Heart right ventricle (tissue), 16 donors: ENCODE data around the gene CIT. TPM values are rescaled to one million over a fixed set of nuclear protein-coding genes. Genes with fewer than 3 reads are reported as not detected.

Experiments
- ATAC-seq, 8 donors: fragments of 200-7000 bp; cut with Tn5 transposase; one replicate each; pipeline ENCODE4 v1.9.1; 2020; ENCODE audit warnings: mild to moderate bottlenecking in 8 of 8, moderate library complexity in 8 of 8, moderate number of reproducible peaks in 1 of 8
- DNase-seq, 2 donors: peaks; one replicate each; pipeline ENCODE4 v3.0.0-alpha.2; 2020
- H3K27ac ChIP-seq, 10 donors: fragments of 200-600 bp; sonication (generic) in 2 of 10; one replicate each; pipeline versions ENCODE4 v1.5.0 to v1.8.0; 2020 to 2022; ENCODE audit warnings: mild to moderate bottlenecking in 3 of 10
- H3K27me3 ChIP-seq, 7 donors: fragments of 200-600 bp; one replicate each; pipeline ENCODE4 v1.8.0; 2021 to 2022; ENCODE audit warnings: mild to moderate bottlenecking in 2 of 7
- H3K36me3 ChIP-seq, 9 donors: fragments of 200-600 bp; sonication (generic) in 1 of 9; one replicate each; pipeline versions ENCODE4 v1.5.0 to v1.8.0; 2020 to 2022; ENCODE audit warnings: mild to moderate bottlenecking in 2 of 9
- H3K4me1 ChIP-seq, 9 donors: fragments of 200-600 bp; sonication (generic) in 1 of 9; one replicate each; pipeline versions ENCODE4 v1.5.0 to v1.8.0; 2020 to 2022; ENCODE audit warnings: mild to moderate bottlenecking in 4 of 9
- H3K4me3 ChIP-seq, 10 donors: fragments of 200-600 bp; sonication (generic) in 2 of 10; one replicate each; pipeline versions ENCODE4 v1.5.0 to v1.8.0; 2020 to 2022; ENCODE audit warnings: mild to moderate bottlenecking in 7 of 10, moderate library complexity in 2 of 10
- H3K9me3 ChIP-seq, 11 donors: fragments of 200-600 bp in 10 of 11; sonication (generic) in 2 of 11; one replicate each; pipeline versions ENCODE4 v1.5.0 to v1.8.0; 2013 to 2022; ENCODE audit warnings: mild to moderate bottlenecking in 2 of 11, control low read depth in 1 of 11, moderate library complexity in 1 of 11
- WGBS, 2 donors: extraction: QIAGEN DNeasy Blood & Tissue Kit; methylation state at CpG; one replicate each; pipeline ENCODE4 v1.1.7; 2013; ENCODE audit warnings: inconsistent platforms in 1 of 2; 5-methylcytosine and 5-hydroxymethylcytosine counted together
- intact Hi-C, 10 donors: fragments of 100-400 bp; cut with DNase I; formaldehyde crosslinking; loops; one replicate each; pipeline versions ENCODE4 v1.11.1 to v1.14.2; 2022
- polyA plus RNA-seq, 2 donors: library from polyadenylated mRNA; stranded (reverse); fragments of 200-250 nt; gene quantifications; one replicate each; pipeline ENCODE4 v1.2.3, GENCODE V29; 2013
- total RNA-seq, 10 donors: library from RNA; stranded (reverse); fragmentation: NEBNext Ultra II Directional in 3 of 10; extraction: Animal tissue kit (Norgen Biotek cat#: 25700) in 3 of 10; gene quantifications; one replicate each; pipeline versions ENCODE4 v1.2.1 to v1.2.4, GENCODE V29; 2021 to 2023
- TF ChIP-seq, protein P1 (sequence below), 9 donors: fragments of 200-600 bp; sonication (generic) in 2 of 9; IDR thresholded peaks; one replicate each; pipeline versions ENCODE4 v1.5.0 to v1.8.0; 2021 to 2022; ENCODE audit warnings: antibody characterized with exemption in 9 of 9, mild to moderate bottlenecking in 5 of 9, moderate library complexity in 1 of 9
- donor health status: Arrhythmogenic right ventricular cardiomyopathy.
- donor health status: ischemic (EF 13 %, LVEDD 7.1; RV severe dilation, severe dysfunction).
- donor health status: healthy with polysubstance abuse.
- donor health status: DM: no; HTN: yes; CAD: no.
- donor health status: DM: no; HTN: no; CAD: no.
- donor health status: ischemic (EF 25% LVEDD 6.9; RV normal size, moderate dysfunction).
- donor health status: ischemic (EF 25% LVEDD 5.7; RV mildly dilated, moderate dysfunction).
- donor health status: healthy.
- donor health status: DM: yes; HTN: yes; CAD: no.
- donor health status: Ischemic cardiomyopathy.
- donor health status: ischemic (EF 35%, LVEDD 5.7; RV mildly dilated, moderate dysfunction).
- donor health status: nonischemic (EF 11% LVEDD 7.7; RV severe dilation, severe dysfunction).
- donor health status: DM: yes; HTN: yes; CAD: no.
- donor health status: PGD.
- donor health status: ischemic (EF 29% LVEDD 5.4; RV normal size, mild dysfunction).
- donor health status: nonischemic (EF 23%, LVEDD 6.1; RV moderate dilation, normal function).

Gene CIT
- total and polyA plus RNA-seq, 12 donors: 0.20 to 7.0 (median 0.92) TPM

DNA sequence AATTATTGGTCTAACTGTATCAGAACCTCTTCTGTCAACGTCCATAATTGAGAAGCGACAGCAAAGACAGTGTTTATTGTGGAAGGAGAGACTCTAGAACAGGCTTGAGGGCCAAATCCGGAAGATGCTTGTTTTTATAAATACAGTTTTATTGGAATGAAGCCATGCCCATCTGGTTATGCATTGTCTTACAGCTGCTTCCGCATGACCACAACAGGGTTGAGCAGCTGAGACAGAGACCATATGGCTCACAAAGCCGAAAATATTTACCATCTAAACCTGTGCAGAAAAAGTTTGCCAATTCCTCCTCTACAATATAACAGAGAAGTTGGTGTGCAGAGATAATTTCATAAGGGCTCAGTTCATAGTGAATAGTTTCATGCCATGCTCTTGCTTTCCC lies 184.7 kb downstream of the CIT start:
- intact Hi-C loops: no loop called here
- Histone ChIP-seq H3K27me3 (no peaks in the 10 kb centered on the region), H3K27ac (peak overlapping the region in 7 of 10 donors; percentile 3 to 62 (median 11)), H3K4me3 (no peak overlapping the region), H3K4me1 (peaks cover 2 to 34% (median 23%) of the 10 kb centered on the region in 9 donors), H3K9me3 (no peaks in the 10 kb centered on the region), H3K36me3 (peaks cover 0 to 16% (median 0%) of the 10 kb centered on the region in 9 donors)
- no peak for ATAC-seq
- TF ChIP-seq, protein P1, sequence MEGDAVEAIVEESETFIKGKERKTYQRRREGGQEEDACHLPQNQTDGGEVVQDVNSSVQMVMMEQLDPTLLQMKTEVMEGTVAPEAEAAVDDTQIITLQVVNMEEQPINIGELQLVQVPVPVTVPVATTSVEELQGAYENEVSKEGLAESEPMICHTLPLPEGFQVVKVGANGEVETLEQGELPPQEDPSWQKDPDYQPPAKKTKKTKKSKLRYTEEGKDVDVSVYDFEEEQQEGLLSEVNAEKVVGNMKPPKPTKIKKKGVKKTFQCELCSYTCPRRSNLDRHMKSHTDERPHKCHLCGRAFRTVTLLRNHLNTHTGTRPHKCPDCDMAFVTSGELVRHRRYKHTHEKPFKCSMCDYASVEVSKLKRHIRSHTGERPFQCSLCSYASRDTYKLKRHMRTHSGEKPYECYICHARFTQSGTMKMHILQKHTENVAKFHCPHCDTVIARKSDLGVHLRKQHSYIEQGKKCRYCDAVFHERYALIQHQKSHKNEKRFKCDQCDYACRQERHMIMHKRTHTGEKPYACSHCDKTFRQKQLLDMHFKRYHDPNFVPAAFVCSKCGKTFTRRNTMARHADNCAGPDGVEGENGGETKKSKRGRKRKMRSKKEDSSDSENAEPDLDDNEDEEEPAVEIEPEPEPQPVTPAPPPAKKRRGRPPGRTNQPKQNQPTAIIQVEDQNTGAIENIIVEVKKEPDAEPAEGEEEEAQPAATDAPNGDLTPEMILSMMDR (IDR thresholded peaks at IDR 0.05): no peak
- 56 to 65% methylated on average over 5 of the region's 5 CpGs for WGBS, 2 donors
- DNase-seq: no peak

DNA sequence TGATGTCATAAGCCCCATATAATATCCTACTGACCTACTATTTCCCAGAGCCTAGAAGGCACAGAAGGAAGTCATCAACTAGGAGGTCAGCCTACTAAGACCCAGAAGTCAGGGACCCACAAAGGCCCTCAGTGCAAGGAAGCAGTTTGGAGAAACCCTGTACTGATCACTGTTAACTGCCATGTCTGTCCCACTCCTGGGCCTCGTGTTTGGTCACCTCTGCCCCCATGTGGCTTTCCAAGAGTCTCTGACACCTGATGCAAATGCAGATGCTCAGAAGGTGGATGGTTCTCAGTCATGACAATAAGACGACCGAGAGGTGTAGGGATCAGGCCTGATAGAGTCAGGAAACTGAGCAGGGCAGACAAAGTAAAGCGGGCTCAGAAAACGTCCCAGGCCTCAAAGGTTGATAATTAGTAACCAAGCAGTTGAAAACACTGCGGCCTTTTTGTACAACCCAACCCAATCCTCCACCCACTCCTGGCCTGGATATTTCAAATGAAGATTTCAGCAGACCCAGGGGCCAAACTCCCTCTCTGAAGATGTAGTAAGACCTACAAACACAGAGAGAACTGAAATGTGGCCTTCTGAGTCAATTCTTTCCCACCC lies 185.8 kb downstream of the CIT start:
- Histone ChIP-seq H3K9me3 (no peaks in the 10 kb centered on the region), H3K36me3 (peaks cover 0 to 16% (median 0%) of the 10 kb centered on the region in 9 donors), H3K4me3 (no peak overlapping the region), H3K4me1 (peaks cover 2 to 45% (median 25%) of the 10 kb centered on the region in 9 donors), H3K27ac (no peak overlapping the region), H3K27me3 (no peaks in the 10 kb centered on the region)
- TF ChIP-seq, protein P1 (IDR thresholded peaks at IDR 0.05): no peak
- intact Hi-C loops: no loop called here
- DNase-seq: no peak
- ATAC-seq: no peak
- 88 to 90% methylated on average over 6 of the region's 6 CpGs for WGBS, 2 donors

DNA sequence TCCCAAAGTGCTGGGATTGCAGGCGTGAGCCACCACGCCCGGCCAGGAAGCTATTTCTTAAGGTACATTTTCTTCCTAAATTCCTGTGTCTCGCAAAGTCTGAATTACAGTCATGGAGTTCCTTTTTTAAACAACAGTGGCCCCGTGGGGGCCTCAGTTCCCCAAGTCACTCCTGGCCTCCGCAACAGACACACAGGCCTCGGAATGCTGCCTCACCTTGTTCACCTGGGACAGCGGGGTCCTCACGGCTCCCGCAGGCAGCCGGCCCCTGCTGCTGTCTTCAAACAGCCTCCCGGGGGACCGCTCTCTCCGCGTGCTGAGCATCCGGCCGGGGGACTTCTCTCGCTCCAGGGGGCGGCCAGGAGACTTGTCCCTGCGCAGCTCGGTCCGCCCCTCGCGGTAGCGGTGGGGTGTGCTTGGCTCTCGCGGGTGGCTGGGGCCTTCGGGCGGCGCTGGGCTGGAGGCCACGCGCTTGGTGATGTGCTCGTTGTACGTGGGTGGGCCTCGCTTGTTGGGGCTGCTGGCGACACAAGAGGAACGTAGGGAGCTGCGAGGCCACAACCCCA lies 187.1 kb downstream of the CIT start:
- H3K4me3 ChIP-seq: no peak overlapping the region
- H3K27ac ChIP-seq: no peak overlapping the region
- H3K9me3 ChIP-seq: no peaks in the 10 kb centered on the region
- peaks cover 2 to 58% (median 25%) of the 10 kb centered on the region in 9 donors for H3K4me1 ChIP-seq
- DNase-seq (no peak), ATAC-seq (no peak)
- H3K36me3 ChIP-seq: peaks cover 0 to 16% (median 0%) of the 10 kb centered on the region in 9 donors
- intact Hi-C loops: no loop called here
- TF ChIP-seq, protein P1 (IDR thresholded peaks at IDR 0.05): no peak
- WGBS, 2 donors: 97 to 98% methylated on average over 38 of the region's 38 CpGs
- H3K27me3 ChIP-seq: no peaks in the 10 kb centered on the region

DNA sequence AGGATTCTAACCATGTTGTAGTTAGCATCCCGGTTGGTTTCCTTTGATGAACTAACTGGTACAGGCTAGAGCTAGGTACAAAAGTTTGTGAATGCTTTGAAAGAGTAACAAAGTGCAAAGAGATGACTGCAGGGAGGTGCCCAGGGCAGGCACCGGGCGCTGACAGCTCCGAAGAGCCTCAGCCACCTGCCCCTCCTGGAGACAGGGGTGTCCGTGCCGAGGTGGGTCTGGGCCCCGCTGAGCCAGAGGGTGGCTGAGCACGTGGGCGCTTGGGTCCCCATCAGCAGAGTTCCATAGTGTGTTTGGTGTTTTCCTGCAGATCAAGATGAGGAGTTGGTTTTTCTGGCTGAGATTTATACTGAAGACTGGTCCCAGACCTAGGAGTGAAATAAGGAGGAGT lies 189.2 kb downstream of the CIT start:
- no peak overlapping the region for H3K27ac ChIP-seq
- H3K27me3 ChIP-seq: no peaks in the 10 kb centered on the region

More for the DNA sequence above, 189.2 kb downstream of the CIT start:
- ATAC-seq: no peak
- Histone ChIP-seq H3K36me3 (peaks cover 0 to 16% (median 0%) of the 10 kb centered on the region in 9 donors), H3K9me3 (no peaks in the 10 kb centered on the region), H3K4me1 (peaks cover 2 to 54% (median 19%) of the 10 kb centered on the region in 9 donors), H3K4me3 (no peak overlapping the region)
- 94% methylated on average over 9 of the region's 9 CpGs for WGBS, 2 donors
- no peak for DNase-seq
- TF ChIP-seq, protein P1 (IDR thresholded peaks at IDR 0.05): no peak
- intact Hi-C loops: no loop called here
